ENCODE results near the gene ECI1.

DNA sequence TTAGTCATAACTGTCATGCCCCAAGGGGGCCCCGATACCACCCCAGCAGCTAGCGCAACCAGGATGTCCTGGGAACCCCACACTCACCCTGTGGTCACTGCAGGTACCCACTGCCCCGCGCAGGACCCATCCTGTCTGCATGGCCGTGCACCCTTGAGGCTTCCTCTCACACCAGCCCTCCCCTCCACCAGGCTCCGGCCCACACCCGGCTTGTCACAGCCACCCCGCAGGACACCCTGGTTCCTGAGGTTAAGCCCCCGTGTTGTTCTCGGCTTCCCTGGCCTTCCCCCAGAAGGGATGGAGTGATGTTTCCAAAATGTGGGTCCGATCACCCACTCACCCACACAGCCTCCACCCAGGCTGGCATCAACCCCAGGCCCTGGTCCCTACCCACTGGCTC, 7.6 kb downstream of the ECI1 start:
- TF ChIP-seq, protein P1, sequence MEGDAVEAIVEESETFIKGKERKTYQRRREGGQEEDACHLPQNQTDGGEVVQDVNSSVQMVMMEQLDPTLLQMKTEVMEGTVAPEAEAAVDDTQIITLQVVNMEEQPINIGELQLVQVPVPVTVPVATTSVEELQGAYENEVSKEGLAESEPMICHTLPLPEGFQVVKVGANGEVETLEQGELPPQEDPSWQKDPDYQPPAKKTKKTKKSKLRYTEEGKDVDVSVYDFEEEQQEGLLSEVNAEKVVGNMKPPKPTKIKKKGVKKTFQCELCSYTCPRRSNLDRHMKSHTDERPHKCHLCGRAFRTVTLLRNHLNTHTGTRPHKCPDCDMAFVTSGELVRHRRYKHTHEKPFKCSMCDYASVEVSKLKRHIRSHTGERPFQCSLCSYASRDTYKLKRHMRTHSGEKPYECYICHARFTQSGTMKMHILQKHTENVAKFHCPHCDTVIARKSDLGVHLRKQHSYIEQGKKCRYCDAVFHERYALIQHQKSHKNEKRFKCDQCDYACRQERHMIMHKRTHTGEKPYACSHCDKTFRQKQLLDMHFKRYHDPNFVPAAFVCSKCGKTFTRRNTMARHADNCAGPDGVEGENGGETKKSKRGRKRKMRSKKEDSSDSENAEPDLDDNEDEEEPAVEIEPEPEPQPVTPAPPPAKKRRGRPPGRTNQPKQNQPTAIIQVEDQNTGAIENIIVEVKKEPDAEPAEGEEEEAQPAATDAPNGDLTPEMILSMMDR (IDR thresholded peaks at IDR 0.05) = no peak
- no peak for TF ChIP-seq POLR2AphosphoS5 (IDR thresholded peaks at IDR 0.05)
- no peak for TF ChIP-seq POLR2A (IDR thresholded peaks at IDR 0.05)
